Activated CD8-positive, alpha-beta memory T cell treated with anti-CD3 and anti-CD28 coated beads, Interleukin-2, amount 50 U/mL, for 4 hours (primary cell): ENCODE data around the gene TNNI3K.

Source experiments
- DNase-seq: peaks from one replicate; pipeline ENCODE4 v3.0.0-alpha.2; 2020

TNNI3K gene

DNA sequence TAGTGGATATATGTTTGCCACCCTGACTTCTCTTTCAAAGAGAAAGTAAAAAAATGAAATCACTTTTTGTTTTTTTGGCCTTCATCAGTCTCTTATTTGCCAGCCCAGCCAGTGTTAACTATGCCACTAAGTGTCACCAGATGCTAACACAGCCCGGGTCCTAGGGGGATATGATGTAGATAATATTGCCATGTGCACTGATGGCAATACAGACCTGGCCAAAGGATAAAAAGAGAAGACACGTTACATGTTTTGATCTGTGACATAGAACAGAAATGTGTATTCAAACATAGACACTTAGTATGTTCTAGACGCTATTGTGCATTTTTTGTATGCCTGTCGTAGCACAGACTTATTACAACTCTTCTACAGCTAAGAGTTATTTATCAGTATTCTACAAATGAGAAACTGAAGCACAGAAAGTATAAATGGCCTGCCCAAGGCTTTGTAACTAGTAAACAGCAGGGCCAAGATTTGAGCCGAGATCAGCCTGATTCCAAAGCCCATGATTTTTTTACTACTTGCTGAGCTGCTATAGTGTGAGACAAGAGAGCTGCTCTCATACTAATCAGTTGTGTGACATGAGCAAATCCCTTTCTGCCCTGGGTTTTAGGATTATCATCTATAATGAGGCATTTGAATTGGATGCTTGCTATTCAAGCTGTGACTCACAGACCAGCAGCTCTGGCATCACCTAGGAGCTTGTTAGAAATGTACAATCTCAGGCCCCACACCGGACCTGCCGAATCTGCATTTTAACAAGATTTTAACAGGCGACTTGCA is 270.9 kb downstream of the TNNI3K start:
- DNase-seq: no peak

- no peak for DNase-seq
These were observed 273.3 kb downstream of the TNNI3K start for GRCh38 chr1:74508449-74508848.

DNA sequence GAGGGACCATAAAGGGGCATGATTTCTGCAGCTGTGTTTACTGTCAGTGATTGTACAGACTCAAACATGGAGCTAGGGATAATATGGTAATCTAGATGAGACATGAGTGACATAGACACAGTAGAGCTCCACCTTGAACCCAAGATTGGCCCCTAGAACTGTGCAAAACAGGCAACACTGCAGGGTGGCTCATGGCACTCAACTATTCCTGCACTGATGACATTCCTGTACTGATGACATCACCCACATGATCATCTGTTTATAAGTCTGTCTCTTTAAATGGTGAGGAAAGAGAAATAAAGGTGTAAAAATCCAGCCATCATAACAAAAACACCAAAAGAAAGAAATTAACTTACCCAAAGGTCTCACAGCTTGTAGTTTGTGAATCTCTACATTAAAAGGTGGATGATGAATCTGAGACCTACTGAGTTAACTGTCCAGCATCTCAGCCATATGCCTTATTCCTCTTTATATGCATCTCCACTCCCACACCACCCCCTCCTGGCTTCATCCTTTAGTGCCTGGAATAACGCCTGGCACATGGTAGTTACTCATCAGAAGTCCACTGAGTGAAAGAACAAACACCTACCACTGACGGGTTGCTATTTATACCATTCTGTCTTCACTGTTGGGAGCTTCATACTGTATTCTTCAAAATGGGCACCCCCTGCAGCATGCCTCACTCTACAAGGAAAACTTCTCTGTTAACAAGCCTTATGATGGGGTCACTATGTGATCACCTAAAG is 277.2 kb downstream of the TNNI3K start, which contains the start of gene LRRC53:
TSS of gene LRRC53 (minus strand) at position 442 of the 746 bp plus-strand sequence. CDS start 29,262 bp downstream, outside the sequence.
- DNase-seq: no peak

DNA sequence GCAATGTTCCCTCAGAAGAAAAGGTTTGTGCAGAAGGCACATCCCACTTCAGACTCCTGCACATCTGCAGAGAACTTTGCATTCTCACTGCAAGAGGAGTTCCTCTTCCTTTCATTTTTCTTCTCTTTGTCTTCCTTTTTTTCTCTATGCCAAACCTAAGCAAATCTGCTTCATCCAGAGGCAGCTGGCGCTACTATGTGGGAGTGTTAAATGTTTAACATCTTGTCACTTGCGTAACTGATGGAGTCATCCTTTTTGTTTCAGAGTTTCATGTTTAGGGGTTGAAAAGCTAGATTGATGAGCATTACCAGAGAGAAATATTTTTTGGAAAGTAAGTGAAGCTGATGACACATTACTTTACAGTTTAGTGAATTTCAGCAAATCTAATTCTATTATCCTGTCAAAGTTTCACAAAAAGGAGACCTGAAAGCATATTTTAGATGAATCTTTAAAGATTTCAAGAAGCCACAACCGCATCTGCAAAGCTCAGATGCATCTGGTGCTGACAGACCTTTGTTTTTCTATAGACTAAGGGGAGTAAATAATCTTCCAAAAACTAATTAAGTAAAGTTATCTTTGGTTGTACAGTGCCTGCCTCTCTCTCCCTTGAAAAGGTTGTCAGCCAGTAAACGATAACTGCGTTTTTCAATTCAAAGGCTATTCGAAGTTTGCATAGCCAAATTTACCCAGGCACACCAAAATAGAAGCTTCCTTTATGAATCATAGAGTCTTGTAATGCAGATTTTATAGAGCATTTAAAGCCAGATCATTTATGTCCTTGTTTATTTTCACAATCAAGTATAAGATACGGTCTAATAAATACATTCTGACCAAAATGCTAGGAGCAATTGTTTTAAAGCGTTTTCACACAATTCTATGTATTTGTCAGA is 278.5 kb downstream of the TNNI3K start:
- DNase-seq: no peak

DNA sequence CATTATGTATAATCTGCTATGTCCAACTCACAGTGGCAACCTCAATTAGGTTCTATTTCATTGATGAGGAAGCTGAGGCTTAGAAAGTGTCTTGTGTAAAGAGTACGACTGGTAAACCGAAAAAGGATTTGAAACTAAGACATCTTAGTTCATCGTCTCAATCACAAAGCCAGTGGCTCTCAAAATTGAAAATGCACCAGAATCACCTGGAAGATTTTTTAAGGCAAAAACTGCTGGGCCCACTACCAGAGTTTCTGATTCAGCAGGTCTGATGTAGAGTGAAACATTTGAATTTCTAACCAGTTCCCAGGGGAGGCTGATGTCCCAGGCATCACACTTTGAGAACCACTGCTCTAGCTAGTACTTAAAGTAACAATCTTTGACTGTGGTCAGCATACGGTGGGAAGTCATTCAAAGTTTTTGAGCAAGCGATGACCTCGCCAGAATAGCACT is 282.4 kb downstream of the TNNI3K start:
- DNase-seq: no peak

DNA sequence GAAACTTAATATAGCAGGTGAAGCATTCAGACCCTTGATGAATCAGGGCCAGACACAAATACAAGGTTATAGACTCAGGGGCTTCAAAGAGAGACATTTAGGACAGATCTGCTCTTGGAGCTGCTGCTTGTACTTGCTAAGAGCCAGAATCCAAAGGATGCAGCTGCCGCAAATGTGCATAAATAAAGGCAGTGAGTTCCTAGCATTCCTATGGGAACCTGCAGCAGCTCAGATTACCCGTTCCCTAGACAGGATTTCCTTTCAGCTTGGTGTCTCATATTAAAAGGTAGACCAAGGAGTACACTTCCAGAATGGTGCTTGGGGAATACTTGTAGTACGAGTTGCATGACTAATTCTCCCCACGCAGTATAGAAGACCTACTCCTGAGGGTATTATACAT is 287.0 kb downstream of the TNNI3K start:
- DNase-seq: no peak

GRCh38 chr1:74523873-74524480 is 288.8 kb downstream of the TNNI3K start:
- DNase-seq: no peak

DNA sequence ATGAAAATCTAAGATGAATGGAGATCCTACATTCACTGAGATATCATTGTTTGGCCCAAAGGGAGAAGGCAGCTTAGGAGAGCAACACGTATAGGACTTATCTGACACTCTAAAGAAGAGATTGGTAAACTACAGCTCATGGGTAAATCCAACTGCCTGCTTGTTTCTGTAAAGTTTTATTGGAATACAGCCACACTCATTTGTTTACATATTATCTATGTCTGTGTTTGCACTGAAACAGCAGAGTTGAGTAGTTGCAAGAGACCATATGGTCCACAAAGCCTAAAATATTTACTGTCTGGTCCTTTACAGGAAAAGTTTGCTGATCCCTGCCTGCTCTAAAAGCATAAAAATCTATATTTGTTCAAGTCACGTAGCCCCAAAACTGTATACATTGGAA is 291.5 kb downstream of the TNNI3K start:
- DNase-seq: no peak

GRCh38 chr1:74528123-74528522 is 292.9 kb downstream of the TNNI3K start:
- DNase-seq: no peak

DNA sequence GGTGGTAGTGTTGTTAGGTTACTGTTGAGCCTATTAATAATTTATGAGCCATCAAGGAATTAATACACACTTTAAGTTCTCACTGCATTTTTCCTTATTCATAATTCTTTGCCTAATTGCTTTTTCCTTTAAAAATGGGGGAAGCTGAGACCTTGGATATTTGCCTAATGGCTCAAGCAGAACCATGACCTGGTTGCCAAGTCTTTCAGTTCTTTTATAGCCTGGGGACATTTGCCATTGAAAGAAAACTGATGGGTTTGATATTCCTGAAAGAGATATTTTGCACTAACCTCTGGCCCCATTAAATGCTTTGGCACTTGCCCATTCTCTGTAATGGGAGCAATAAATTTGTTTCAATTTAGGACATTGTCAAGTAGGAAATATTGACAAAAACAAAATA is 295.7 kb downstream of the TNNI3K start:
- DNase-seq: no peak

DNA sequence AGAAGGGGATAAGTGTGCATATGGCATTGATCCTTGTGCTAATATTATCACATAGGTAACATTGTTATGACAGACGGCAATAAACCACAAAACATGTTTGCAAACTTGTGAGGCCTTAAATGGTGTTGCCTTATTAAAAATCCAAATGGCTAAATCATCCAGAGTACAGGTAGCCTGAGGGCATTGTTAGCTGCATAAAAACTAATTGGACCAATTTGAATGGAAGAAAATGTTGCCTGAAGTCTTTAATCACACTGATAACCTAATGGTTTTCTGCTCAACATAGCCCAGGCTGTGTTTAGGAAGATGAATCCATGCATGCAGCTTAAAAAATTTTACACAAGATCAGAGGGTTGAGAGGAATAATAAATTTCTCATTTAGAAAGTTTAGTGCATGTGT is 296.6 kb downstream of the TNNI3K start:
- no peak for DNase-seq

DNA sequence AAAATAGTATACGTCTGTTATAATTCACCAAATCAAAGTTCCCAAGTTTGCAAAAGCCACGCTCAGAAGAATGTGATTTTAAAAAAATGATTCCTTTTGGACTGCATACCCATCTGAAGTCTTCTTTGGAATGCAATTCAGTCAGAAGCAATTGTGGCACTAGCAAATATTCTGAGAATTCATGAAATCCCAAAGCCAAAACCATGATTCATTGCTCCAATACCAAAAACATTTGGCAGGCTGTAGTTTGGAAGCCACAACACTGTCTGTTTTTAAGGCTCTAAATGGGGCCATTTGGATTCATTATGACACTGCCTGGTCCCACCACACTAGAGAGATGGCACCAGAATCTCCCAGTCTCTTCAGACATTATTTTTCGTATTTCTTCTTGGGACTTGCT is 299.1 kb downstream of the TNNI3K start:
- DNase-seq: no peak

DNA sequence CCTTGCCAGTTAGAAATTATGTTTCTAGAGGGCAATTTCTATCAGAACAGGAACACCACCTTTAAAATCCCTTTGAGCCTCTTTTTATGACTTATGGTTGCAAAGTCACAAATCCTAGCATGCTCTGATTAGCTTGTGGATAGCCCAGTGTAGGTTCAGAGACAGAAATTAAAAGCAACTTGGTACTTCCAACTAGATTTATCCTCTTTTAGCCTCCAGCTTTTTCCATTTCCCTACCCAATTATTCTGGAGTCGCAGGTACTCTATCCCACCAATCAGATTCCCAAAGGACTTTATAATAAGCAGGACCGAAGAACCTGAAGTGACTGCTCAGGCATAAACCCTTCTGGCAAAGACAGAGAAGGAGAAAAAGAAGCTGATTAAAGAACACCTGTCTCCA is 310.6 kb downstream of the TNNI3K start:
- DNase-seq: no peak

- DNase-seq: no peak
These were observed 314.0 kb downstream of the TNNI3K start for GRCh38 chr1:74548961-74549750.

- DNase-seq: no peak
These were observed 314.7 kb downstream of the TNNI3K start for GRCh38 chr1:74549932-74550331.

DNA sequence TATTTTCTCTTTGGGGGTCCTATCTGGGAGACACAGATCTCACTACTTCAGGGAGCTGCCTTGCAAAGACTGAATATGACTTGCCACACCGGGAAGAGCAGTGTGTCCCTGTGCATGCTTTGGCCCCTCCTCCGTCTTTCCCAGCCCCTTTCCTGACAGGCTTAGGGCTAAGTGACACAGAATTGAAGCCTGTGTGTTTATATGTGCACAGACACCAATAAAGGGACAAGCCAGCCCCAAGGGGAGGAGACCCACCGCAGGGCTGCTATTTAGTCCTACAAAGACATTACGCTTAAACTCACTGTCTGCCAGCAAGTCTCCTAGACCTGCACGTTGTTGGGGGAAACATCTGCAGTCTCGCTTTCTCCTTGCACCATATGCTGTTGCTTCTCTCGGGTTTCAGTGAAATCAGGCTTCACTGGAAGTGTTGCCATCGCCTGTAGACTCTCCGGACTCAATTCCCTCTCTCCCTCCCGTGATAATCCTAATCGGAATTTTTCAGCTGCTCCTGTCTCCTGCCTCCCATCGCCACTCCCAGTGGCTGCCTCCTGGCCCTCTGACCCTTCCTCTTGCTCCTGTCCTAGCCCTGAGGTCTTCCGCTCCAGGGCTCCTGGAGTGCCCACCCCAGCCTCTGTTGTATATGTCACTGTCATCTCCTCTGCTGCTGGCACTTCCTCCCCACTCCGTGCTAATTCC is 335.8 kb downstream of the TNNI3K start:
- no peak for DNase-seq

DNA sequence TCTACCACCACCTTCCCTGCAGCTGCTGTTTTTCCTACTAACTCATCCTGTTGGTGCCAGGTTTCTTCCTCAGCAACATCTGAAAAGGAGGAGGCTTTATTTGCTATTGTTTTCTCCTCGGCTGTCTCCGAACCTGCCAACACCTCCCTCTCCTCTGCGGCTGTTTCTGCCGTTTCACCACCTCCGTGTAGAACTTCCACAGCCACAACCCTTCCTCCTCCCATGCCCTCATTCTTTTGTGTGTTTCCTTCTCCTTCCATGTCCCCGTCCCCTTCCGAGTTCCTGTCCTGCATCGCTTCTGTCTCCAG is 336.3 kb downstream of the TNNI3K start:
- no peak for DNase-seq

- no peak for DNase-seq
These were observed 336.7 kb downstream of the TNNI3K start for GRCh38 chr1:74571891-74572290.

DNA sequence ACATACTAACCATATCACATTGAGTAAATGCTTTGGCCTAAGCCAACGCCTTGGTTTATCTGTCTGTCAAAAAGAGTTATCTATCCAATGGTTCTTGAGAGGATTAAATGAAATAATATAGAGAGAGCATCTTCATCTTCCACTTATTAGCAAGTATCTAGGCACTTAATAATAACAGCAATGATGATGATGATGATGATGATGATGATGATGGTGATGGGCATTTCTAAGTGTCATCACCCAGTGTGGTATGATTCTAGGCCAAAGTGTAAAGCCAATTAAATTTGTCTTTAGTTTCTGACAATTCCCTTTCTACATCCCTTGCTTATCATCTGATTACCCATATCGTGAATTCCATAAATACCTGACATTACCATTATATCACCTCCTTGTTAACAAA is 342.9 kb downstream of the TNNI3K start:
- no peak for DNase-seq

GRCh38 chr1:74579425-74579824 is 344.2 kb downstream of the TNNI3K start:
- DNase-seq: no peak

DNA sequence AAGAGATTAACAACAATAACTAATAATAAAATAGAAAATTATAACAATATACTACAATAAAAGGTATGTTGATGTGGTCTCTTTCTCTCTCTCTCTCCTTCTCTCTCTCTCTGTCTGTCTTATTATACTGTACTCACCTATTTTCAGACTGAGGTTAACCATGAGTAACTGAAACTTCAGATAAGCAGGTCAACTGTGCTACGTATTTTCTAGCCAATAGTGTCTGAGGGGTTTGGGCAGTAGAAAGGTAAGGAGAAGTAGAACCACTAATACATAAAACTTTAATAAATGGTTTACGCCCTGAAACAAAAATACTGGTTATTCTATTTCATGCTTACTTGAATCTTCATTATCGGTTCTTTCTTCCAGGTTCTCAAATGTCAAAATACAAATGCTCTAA is 348.2 kb downstream of the TNNI3K start:
- DNase-seq: no peak

DNA sequence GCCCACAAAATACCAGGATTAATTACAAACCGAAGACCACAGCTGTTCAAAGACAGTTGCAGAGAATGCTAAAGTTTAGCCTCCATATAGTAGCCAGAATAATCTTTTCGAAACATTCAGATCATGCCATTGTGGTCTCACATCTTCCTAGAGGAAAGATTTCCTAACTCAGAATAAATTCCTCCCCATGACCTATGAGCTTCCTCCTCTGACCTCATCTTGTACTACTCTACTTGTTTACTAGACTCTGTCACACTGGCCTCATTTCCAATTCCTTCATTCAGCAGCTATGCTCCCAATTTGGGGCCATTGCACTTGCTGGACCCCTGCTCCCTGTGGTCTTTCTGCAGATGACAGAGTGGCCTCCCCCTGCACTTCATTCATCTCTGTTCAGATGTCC is 349.0 kb downstream of the TNNI3K start:
- DNase-seq: no peak
